Panc1 (cell line): ENCODE data around the gene SIGLECL1.

Experiments
- CTCF ChIP-seq: fragments of 450-650 bp; IDR thresholded peaks from 2 replicates; pipeline ENCODE4 v1.5.1; 2017; ENCODE audit warnings: mild to moderate bottlenecking
- POLR2AphosphoS5 ChIP-seq: IDR thresholded peaks from 2 replicates; pipeline ENCODE4 v1.6.1; 2012; ENCODE audit warnings: mild to moderate bottlenecking, low read depth, low read length, moderate library complexity
- SIN3A ChIP-seq: IDR thresholded peaks from 2 replicates; pipeline ENCODE4 v1.6.1; 2012; ENCODE audit warnings: low read depth, mild to moderate bottlenecking, low read length, moderate library complexity, borderline replicate concordance; ENCODE audit not compliant: insufficient read depth

GRCh38 chr19:51210191-51210784 is 40.6 kb upstream of the SIGLECL1 start:
- TF ChIP-seq CTCF (no peak), SIN3A (no peak), POLR2AphosphoS5 (no peak)
